Measurements from ENCODE around the gene GPR132.

The GPR132 gene

DNA sequence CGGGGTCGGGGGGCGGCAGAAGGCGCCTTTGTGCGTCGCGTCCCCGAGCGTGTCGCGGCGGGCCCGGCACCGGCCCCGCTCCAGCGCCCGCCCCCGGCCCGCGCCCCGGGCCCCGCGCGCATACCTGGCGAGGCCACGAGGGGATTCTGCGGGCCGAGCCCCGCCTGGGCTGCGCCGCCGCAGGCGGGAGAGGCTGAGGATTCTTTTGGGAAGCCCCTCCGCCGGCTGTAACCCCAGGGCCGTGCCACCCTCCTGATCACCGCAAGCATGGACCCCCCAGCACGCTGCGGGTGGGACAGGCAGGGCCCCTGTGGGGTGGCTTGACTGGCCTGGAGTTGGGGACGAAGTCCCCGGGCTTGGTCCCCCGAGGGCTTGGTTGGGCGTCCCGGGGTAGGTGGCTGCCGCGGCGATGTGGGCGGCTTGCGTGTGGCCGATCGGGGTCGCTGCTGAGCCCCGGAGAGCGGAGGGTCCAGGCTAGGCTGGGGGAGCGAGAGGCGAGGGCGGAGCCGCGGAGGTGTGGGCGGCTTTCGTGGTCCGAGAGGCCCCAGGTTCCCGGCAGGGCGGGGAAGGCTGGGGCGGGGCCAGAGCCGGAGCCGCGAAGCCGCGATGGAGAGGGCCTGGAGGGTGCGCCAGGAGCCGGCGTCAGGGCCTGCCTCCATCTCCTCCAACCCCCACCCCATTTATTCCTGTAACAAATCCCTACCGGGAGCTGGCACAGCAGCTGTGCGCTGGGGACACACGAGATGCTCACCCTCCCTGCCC lies 28.4 kb upstream of the GPR132 start:
- Mint-ChIP-seq H3K27me3 (no peaks in the 10 kb centered on the region), H3K9me3 (no peaks in the 10 kb centered on the region), H3K4me3 (peak overlapping the region; percentile 60), H3K27ac (peak overlapping the region; percentile 55), H3K4me1 (peaks cover 15% of the 10 kb centered on the region), H3K36me3 (no peaks in the 10 kb centered on the region)

- Mint-ChIP-seq H3K9me3 (no peaks in the 10 kb centered on the region), H3K36me3 (no peaks in the 10 kb centered on the region), H3K4me1 (peaks cover 15% of the 10 kb centered on the region), H3K27ac (peak overlapping the region; percentile 84), H3K27me3 (no peaks in the 10 kb centered on the region), H3K4me3 (peak overlapping the region; percentile 78)
These were observed 27.8 kb upstream of the GPR132 start for GRCh38 chr14:105093038-105093430.

DNA sequence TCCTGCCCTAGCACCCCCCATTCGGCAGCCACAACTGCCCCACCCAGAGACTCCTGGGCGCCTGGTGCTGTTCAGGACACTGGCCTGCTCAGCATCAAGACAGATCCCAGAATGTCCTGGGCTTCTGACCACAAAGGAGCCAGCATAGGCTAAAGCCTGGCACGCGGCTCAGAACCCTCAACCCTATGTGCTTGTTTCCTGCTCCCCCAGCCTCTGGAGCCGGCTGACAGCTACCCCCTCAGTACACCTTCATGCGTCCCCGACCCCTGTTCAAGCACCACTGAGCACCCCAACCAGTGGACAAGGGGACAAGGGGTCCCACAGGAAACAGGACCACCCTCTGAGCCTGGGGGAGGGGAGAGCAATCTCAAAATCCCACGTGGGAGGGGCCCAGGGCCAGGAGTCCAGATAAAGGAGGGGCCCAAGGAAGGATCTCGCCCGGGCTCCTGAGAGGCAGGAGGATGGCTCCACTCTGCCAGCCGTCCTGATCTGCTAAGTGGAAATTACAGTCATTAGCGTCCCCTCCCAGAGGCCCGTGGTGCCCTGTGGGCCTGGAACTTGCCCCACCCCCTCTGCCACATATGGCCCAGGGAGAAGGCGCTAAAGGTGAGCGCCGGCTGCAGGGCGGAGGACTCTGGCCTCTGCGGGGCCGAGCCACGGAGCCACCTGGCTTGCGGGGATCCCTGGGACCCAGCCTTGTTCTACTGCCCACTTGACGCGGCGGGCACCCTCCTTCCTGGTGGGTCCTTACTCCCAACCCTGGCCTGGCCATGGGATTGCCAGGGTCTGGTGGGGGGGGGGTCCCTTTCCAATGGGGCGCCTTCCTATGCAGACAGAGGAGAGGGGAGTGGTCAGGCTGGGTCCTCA lies 27.2 kb upstream of the GPR132 start:
- no peaks in the 10 kb centered on the region for H3K9me3 Mint-ChIP-seq
- peaks cover 15% of the 10 kb centered on the region for H3K4me1 Mint-ChIP-seq
- peak overlapping the region; percentile 84 for H3K27ac Mint-ChIP-seq
- H3K36me3 Mint-ChIP-seq: no peaks in the 10 kb centered on the region
- peak overlapping the region; percentile 78 for H3K4me3 Mint-ChIP-seq
- H3K27me3 Mint-ChIP-seq: no peaks in the 10 kb centered on the region

DNA sequence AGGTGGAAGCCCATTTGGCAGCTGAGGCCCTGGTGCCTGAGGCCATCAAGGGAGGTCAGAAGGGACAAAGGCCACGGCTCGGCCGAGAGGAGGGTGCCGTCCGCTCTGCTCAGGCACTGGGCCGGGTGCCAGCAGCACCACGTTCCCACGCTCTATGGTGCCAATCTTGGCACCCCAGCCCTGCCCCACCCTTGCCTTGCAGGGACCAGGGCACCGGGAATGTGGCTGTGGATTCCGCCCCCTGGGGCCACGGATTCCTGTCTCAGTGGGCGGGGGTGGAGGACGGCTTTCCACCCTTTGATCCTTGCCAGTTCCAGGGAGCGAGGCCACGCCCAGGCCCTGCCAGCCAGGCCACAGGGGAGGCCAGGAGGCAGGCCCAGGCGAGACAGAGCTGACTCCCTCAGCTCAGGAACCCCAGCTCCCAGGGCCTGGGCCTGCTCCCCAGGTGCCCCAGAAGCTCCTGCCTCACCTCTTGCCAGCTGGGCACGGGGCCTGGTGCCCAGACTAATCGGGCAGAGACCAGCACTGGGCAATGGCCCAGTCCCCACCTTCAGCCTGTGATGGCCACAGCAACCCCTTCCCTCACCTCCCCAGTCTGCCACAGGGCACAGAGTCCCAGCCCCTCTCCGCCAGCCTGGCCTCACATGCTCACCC lies 26.4 kb upstream of the GPR132 start:
- Mint-ChIP-seq H3K4me3 (no peak overlapping the region), H3K27ac (no peak overlapping the region), H3K36me3 (no peaks in the 10 kb centered on the region)

GRCh38 chr14:105091054-105091516 lies 25.9 kb upstream of the GPR132 start:
- Mint-ChIP-seq H3K4me3 (no peak overlapping the region), H3K27ac (no peak overlapping the region), H3K36me3 (no peaks in the 10 kb centered on the region), H3K9me3 (no peaks in the 10 kb centered on the region), H3K27me3 (no peaks in the 10 kb centered on the region), H3K4me1 (peaks cover 17% of the 10 kb centered on the region)

More for the DNA sequence above, 26.4 kb upstream of the GPR132 start:
- H3K4me1 Mint-ChIP-seq: peaks cover 16% of the 10 kb centered on the region
- H3K27me3 Mint-ChIP-seq: no peaks in the 10 kb centered on the region
- H3K9me3 Mint-ChIP-seq: no peaks in the 10 kb centered on the region

GRCh38 chr14:105090493-105091053 lies 25.3 kb upstream of the GPR132 start:
- Mint-ChIP-seq H3K4me1 (peaks cover 17% of the 10 kb centered on the region), H3K36me3 (no peaks in the 10 kb centered on the region), H3K9me3 (no peaks in the 10 kb centered on the region), H3K4me3 (peak overlapping the region; percentile 4), H3K27me3 (no peaks in the 10 kb centered on the region), H3K27ac (peak overlapping the region; percentile 32)

GRCh38 chr14:105089746-105090492 lies 24.7 kb upstream of the GPR132 start:
- H3K36me3 Mint-ChIP-seq: no peaks in the 10 kb centered on the region
- peaks cover 17% of the 10 kb centered on the region for H3K4me1 Mint-ChIP-seq
- H3K4me3 Mint-ChIP-seq: no peak overlapping the region
- H3K9me3 Mint-ChIP-seq: no peaks in the 10 kb centered on the region
- H3K27ac Mint-ChIP-seq: no peak overlapping the region
- no peaks in the 10 kb centered on the region for H3K27me3 Mint-ChIP-seq

- Mint-ChIP-seq H3K9me3 (no peaks in the 10 kb centered on the region), H3K4me1 (peaks cover 17% of the 10 kb centered on the region), H3K27ac (no peak overlapping the region), H3K36me3 (no peaks in the 10 kb centered on the region), H3K27me3 (no peaks in the 10 kb centered on the region), H3K4me3 (peak overlapping the region; percentile 71)
These were observed 23.8 kb upstream of the GPR132 start for GRCh38 chr14:105088812-105089745.

DNA sequence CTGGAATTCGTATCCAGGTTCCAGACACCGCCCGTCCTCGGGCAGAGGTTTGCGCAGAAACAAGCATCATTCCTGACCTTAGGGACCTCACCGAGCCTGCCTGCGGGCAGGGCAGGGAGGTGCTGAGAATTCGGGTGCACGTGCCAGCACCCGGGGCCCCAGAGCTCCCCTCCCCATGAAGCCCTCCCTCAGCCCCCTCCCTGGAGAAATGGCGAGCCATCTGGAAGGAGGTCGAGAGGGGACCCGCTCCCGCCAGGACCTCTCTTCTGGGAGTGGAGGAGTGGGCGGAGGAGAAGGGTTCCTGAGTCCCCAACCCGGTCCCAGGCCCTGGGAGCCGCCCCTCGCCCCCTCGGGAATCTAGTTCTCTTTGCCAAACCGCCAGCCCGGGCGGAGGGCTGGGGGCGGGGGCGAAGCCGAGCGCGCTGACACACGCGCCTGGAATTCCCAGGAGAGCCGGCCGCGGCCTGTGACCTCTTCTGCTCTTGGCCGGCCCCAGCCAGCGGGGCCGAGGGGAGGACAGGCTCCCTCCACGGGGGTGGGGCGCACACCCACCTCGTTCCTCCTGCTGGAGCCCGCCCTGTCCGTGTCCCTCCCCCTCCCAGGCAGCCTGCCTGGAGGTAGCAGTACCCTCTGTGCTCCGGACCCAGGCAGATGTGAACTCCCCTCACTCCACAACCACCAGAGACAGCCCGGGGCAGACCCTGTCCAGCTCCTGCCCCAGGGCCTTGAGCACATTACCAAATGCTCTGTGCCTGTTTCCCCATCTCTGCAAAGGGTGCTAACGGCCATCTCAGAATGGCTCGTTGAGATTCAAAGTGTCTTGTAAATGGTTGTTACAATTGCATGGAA lies 23.0 kb upstream of the GPR132 start:
- Mint-ChIP-seq H3K27ac (no peak overlapping the region), H3K9me3 (no peaks in the 10 kb centered on the region), H3K36me3 (no peaks in the 10 kb centered on the region), H3K4me1 (peaks cover 17% of the 10 kb centered on the region), H3K27me3 (no peaks in the 10 kb centered on the region), H3K4me3 (peak overlapping the region; percentile 81)

- H3K27me3 Mint-ChIP-seq: no peaks in the 10 kb centered on the region
- H3K9me3 Mint-ChIP-seq: no peaks in the 10 kb centered on the region
- H3K36me3 Mint-ChIP-seq: no peaks in the 10 kb centered on the region
- peak overlapping the region; percentile 81 for H3K4me3 Mint-ChIP-seq
- no peak overlapping the region for H3K27ac Mint-ChIP-seq
- H3K4me1 Mint-ChIP-seq: peaks cover 17% of the 10 kb centered on the region
These were observed 22.2 kb upstream of the GPR132 start for GRCh38 chr14:105087308-105087962.

- Mint-ChIP-seq H3K36me3 (no peaks in the 10 kb centered on the region), H3K4me3 (peak overlapping the region; percentile 66), H3K27me3 (no peaks in the 10 kb centered on the region), H3K4me1 (peaks cover 13% of the 10 kb centered on the region), H3K9me3 (no peaks in the 10 kb centered on the region), H3K27ac (no peak overlapping the region)
These were observed 21.6 kb upstream of the GPR132 start for GRCh38 chr14:105086833-105087307.

- Mint-ChIP-seq H3K27me3 (no peaks in the 10 kb centered on the region), H3K36me3 (no peaks in the 10 kb centered on the region), H3K27ac (no peak overlapping the region), H3K9me3 (no peaks in the 10 kb centered on the region), H3K4me1 (peaks cover 12% of the 10 kb centered on the region), H3K4me3 (no peak overlapping the region)
These were observed 20.5 kb upstream of the GPR132 start for GRCh38 chr14:105085766-105086165.
